ENCODE data around the gene VPS45. TPM values are rescaled to one million over a fixed set of nuclear protein-coding genes. Genes with fewer than 3 reads are reported as not detected.

VPS45 gene
- total and polyA plus RNA-seq, 2 of the 8 experiments (the other 6 are each of a cell fraction or from before 2014, with no cell fraction given), result 19.1 to 27.6 TPM

DNA sequence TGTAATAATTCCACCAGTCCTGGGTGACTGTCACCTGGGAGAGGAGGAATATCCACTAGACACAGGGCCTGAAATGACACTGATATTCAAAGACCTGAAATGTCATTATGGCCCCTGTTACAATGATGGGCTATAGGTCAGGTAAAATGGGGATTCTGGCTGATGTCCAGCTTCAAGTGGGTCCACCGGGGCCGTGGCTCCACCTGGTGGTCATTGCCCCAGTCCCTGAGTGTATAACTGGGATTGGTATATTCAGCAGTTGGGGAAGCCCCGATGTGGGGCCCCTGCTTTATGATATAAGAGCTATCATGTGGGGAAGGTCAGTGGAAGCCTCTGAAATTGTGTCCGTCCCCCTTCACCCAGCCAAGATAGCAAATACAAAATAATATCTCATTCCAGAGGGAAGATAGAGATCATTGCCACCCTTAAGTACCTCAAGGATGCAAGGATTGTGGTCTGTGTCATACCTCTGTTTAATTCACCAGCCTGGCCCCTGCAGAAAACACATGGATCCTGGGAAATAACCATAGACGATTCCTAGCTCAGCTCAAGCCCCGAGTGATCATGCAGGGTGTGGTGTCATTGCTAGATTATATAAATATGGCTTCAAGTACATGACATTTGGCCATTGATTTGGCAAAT, 101.5 kb downstream of the VPS45 start (continued):
- TF ChIP-seq, protein P1, sequence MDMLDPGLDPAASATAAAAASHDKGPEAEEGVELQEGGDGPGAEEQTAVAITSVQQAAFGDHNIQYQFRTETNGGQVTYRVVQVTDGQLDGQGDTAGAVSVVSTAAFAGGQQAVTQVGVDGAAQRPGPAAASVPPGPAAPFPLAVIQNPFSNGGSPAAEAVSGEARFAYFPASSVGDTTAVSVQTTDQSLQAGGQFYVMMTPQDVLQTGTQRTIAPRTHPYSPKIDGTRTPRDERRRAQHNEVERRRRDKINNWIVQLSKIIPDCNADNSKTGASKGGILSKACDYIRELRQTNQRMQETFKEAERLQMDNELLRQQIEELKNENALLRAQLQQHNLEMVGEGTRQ (IDR thresholded peaks at IDR 0.05; ENCODE audit: low read length), result no peak
- no peak for TF ChIP-seq TAF7 (optimal IDR thresholded peaks at IDR 0.05; ENCODE audit: borderline replicate concordance, low read depth, low read length)
- no peak for TF ChIP-seq CBX5 (IDR thresholded peaks at IDR 0.05; ENCODE audit: low read depth, low read length)
- no peak for TF ChIP-seq SP4 (IDR thresholded peaks at IDR 0.05; ENCODE audit: low read length)
- no peak for TF ChIP-seq SP1 (IDR thresholded peaks at IDR 0.05; ENCODE audit: low read depth, low read length)
- TF ChIP-seq KDM1A (IDR thresholded peaks at IDR 0.05; ENCODE audit: borderline replicate concordance, low read length), result no peak
- TF ChIP-seq HDAC6 (IDR thresholded peaks at IDR 0.05; ENCODE audit: low read depth, low read length), result no peak
- peak; percentile 83 to 89 for TF ChIP-seq RAD21 (IDR thresholded peaks at IDR 0.05 in 1 of 2, conservative IDR thresholded peaks at IDR 0.05 in 1 of 2; ENCODE audit: low read depth in 2 of 2, low read length in 2 of 2)
- no peak for TF ChIP-seq MAFK (IDR thresholded peaks at IDR 0.05; ENCODE audit: low read depth, low read length)
- no peak for TF ChIP-seq ZNF274 (IDR thresholded peaks at IDR 0.05; ENCODE audit: borderline replicate concordance, extremely low read depth, low read length)
- TF ChIP-seq BCL11A (IDR thresholded peaks at IDR 0.05; ENCODE audit: low read depth in 2 of 2, low read length in 2 of 2), result no peak
- TF ChIP-seq BRCA1 (IDR thresholded peaks at IDR 0.05; ENCODE audit: low read depth, low read length), result no peak

Measured in H1 (cell line).